SK-N-MC (cell line): ENCODE results near the gene SEMA3C.

Experiments used
- EZH2 ChIP-seq: fragments of 200-600 bp; sonication (generic); IDR thresholded peaks from one replicate; pipeline ENCODE4 v1.6.1; 2017; ENCODE audit warnings: antibody characterized with exemption
- FOXP2 ChIP-seq: optimal IDR thresholded peaks from 2 replicates; pipeline ENCODE3; 2011; ENCODE audit warnings: mild to moderate bottlenecking, moderate library complexity; ENCODE audit not compliant: insufficient read depth; ENCODE audit errors: extremely low read length, control extremely low read depth
- POLR2AphosphoS5 ChIP-seq: IDR thresholded peaks from 2 replicates; pipeline ENCODE4 v1.6.1; 2012; ENCODE audit warnings: mild to moderate bottlenecking, low read depth, low read length, borderline replicate concordance

GRCh38 chr7:80736371-80737125, 182.3 kb downstream of the SEMA3C start:
- TF ChIP-seq POLR2AphosphoS5 (no peak), FOXP2 (no peak), EZH2 (no peak)
